ENCODE measurements around the gene HAUS6.
"Not testable (repeated sequence)": the region's sequence is repeated elsewhere in the genome, so short reads cannot be mapped to it uniquely, and the experiment has no call there.

DNA sequence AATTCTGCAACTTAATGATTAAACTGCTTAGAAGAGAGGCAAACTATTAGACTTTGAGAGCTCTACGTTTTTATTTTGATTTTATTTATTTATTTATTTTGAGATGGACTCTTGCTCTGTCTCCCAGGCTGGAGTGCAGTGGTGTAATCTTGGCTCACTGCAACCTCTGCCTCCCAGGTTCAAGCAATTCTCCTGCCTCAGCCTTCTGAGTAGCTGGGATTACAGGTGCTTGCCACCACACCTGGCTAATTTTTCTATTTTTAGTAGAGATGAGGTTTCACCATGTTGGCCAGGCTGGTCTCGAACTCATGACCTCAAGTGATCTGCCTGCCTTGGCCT lies 49.4 kb upstream of the HAUS6 start:
- not testable (repeated sequence) for TF ChIP-seq CTCF, POLR2A (IDR thresholded peaks at IDR 0.05)
